ENCODE results near the gene NUCB1. TPM values are rescaled to one million over a fixed set of nuclear protein-coding genes. Genes with fewer than 3 reads are reported as not detected.

The NUCB1 gene
- total and polyA plus RNA-seq, 9 of the 15 experiments (the other 6 are each of a cell fraction or from before 2014, with no cell fraction given) = 3.1 to 153 (median 71.7) TPM

GRCh38 chr19:48881741-48882657 is 18.1 kb upstream of the NUCB1 start (continued):
- TF ChIP-seq, protein P1, sequence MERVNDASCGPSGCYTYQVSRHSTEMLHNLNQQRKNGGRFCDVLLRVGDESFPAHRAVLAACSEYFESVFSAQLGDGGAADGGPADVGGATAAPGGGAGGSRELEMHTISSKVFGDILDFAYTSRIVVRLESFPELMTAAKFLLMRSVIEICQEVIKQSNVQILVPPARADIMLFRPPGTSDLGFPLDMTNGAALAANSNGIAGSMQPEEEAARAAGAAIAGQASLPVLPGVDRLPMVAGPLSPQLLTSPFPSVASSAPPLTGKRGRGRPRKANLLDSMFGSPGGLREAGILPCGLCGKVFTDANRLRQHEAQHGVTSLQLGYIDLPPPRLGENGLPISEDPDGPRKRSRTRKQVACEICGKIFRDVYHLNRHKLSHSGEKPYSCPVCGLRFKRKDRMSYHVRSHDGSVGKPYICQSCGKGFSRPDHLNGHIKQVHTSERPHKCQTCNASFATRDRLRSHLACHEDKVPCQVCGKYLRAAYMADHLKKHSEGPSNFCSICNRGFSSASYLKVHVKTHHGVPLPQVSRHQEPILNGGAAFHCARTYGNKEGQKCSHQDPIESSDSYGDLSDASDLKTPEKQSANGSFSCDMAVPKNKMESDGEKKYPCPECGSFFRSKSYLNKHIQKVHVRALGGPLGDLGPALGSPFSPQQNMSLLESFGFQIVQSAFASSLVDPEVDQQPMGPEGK (CRISPR knock-in tag; IDR thresholded peaks at IDR 0.05; ENCODE audit: borderline replicate concordance) = peak; percentile 82; the same call in 1 of the 2 replicates
- TF ChIP-seq ZNF561 (CRISPR knock-in tag; conservative IDR thresholded peaks at IDR 0.05) (0 out of 2 replicates have a peak, but pooled peaks have one; percentile 45), ZNF766 (CRISPR knock-in tag; conservative IDR thresholded peaks at IDR 0.05) (0 out of 2 replicates have a peak, but pooled peaks have one; percentile 57), PYGO2 (tag; IDR thresholded peaks at IDR 0.05) (peak; percentile 96), ELF2 (CRISPR knock-in tag; IDR thresholded peaks at IDR 0.05) (peak; percentile 76), TCFL5 (CRISPR knock-in tag; conservative IDR thresholded peaks at IDR 0.05) (peak; percentile 68; the same call in 1 of the 2 replicates), L3MBTL2 (IDR thresholded peaks at IDR 0.05) (0 out of 2 replicates have a peak, but pooled peaks have one; percentile 23), PPARD (CRISPR knock-in tag; IDR thresholded peaks at IDR 0.05) (peak; percentile 85), ARID3A (IDR thresholded peaks at IDR 0.05; ENCODE audit: borderline replicate concordance, low read depth, low read length) (no peak)
- TF ChIP-seq, protein P2, sequence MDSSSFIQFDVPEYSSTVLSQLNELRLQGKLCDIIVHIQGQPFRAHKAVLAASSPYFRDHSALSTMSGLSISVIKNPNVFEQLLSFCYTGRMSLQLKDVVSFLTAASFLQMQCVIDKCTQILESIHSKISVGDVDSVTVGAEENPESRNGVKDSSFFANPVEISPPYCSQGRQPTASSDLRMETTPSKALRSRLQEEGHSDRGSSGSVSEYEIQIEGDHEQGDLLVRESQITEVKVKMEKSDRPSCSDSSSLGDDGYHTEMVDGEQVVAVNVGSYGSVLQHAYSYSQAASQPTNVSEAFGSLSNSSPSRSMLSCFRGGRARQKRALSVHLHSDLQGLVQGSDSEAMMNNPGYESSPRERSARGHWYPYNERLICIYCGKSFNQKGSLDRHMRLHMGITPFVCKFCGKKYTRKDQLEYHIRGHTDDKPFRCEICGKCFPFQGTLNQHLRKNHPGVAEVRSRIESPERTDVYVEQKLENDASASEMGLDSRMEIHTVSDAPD (CRISPR knock-in tag; IDR thresholded peaks at IDR 0.05) = peak; percentile 84; the same call in 1 of the 2 replicates
- TF ChIP-seq, protein P3, sequence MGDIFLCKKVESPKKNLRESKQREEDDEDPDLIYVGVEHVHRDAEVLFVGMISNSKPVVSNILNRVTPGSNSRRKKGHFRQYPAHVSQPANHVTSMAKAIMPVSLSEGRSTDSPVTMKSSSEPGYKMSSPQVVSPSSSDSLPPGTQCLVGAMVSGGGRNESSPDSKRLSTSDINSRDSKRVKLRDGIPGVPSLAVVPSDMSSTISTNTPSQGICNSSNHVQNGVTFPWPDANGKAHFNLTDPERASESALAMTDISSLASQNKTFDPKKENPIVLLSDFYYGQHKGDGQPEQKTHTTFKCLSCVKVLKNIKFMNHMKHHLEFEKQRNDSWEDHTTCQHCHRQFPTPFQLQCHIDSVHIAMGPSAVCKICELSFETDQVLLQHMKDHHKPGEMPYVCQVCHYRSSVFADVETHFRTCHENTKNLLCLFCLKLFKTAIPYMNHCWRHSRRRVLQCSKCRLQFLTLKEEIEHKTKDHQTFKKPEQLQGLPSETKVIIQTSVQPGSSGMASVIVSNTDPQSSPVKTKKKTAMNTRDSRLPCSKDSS (IDR thresholded peaks at IDR 0.05; ENCODE audit: low read depth, partially characterized antibody) = peak; percentile 82
- TF ChIP-seq, protein P4, sequence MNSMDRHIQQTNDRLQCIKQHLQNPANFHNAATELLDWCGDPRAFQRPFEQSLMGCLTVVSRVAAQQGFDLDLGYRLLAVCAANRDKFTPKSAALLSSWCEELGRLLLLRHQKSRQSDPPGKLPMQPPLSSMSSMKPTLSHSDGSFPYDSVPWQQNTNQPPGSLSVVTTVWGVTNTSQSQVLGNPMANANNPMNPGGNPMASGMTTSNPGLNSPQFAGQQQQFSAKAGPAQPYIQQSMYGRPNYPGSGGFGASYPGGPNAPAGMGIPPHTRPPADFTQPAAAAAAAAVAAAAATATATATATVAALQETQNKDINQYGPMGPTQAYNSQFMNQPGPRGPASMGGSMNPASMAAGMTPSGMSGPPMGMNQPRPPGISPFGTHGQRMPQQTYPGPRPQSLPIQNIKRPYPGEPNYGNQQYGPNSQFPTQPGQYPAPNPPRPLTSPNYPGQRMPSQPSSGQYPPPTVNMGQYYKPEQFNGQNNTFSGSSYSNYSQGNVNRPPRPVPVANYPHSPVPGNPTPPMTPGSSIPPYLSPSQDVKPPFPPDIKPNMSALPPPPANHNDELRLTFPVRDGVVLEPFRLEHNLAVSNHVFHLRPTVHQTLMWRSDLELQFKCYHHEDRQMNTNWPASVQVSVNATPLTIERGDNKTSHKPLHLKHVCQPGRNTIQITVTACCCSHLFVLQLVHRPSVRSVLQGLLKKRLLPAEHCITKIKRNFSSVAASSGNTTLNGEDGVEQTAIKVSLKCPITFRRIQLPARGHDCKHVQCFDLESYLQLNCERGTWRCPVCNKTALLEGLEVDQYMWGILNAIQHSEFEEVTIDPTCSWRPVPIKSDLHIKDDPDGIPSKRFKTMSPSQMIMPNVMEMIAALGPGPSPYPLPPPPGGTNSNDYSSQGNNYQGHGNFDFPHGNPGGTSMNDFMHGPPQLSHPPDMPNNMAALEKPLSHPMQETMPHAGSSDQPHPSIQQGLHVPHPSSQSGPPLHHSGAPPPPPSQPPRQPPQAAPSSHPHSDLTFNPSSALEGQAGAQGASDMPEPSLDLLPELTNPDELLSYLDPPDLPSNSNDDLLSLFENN (IDR thresholded peaks at IDR 0.05; ENCODE audit: low read depth in 2 of 2, low read length in 2 of 2) = 0 out of 4 replicates have a peak, but pooled peaks of 1 of the 2 experiments have one; percentile 22
